ENCODE results near the gene COMT. TPM values are rescaled to one million over a fixed set of nuclear protein-coding genes. Genes with fewer than 3 reads are reported as not detected.

Gene COMT
- total and polyA plus RNA-seq, 2 experiments from 2014 or later = 29.6 to 29.8 TPM

DNA sequence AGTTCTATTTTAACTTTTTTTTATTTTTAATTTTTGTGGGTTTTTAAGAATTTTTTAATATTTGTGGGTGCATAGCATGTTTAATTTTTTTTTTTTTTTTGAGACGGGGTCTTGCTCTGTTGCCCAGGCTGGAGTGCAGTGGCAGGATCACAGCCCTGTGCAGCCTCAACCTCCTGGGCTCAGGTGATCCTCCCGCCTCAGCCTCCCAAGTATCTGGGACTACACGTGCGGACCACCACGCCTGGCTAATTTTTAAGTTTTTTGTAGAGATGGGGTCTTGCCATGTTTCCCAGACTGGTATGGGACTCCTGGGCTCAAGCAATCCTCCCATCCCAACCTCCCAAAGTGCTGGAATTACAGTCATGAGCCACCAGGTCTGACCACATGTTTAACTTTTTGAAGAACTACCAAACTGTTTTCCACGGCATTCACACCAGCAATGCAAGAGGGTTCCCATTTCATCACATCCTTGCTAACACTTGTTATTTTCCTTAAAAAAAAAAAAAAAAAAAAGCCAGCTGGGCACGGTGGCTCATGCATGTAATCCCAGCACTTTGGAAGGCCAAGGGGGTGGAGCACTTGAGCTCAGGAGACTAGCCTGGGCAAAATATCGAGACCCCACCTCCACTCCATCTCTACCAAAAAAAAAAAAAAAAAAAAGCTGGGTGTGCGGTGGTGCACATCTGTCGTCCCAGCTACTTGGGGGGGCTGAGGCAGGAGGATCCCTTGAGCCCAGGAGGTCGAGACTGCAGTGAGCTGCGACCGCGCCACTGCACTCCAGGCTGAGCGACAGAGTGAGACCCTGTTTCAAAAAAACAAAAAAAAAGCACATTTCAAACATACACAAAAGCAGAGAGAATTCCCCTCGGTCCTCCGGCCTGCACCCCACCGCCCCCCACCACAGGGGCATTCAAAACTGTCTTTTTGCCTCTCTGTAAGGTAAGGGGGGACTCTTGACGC lies 16.8 kb downstream of the COMT start (continued):
- TF ChIP-seq, protein P1, sequence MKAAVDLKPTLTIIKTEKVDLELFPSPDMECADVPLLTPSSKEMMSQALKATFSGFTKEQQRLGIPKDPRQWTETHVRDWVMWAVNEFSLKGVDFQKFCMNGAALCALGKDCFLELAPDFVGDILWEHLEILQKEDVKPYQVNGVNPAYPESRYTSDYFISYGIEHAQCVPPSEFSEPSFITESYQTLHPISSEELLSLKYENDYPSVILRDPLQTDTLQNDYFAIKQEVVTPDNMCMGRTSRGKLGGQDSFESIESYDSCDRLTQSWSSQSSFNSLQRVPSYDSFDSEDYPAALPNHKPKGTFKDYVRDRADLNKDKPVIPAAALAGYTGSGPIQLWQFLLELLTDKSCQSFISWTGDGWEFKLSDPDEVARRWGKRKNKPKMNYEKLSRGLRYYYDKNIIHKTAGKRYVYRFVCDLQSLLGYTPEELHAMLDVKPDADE (IDR thresholded peaks at IDR 0.05) = no peak
- TF ChIP-seq EZH2phosphoT487 (IDR thresholded peaks at IDR 0.05; ENCODE audit: unreplicated experiment) (no peak), POLR2AphosphoS5 (IDR thresholded peaks at IDR 0.05; ENCODE audit: low read depth) (no peak)

DNA sequence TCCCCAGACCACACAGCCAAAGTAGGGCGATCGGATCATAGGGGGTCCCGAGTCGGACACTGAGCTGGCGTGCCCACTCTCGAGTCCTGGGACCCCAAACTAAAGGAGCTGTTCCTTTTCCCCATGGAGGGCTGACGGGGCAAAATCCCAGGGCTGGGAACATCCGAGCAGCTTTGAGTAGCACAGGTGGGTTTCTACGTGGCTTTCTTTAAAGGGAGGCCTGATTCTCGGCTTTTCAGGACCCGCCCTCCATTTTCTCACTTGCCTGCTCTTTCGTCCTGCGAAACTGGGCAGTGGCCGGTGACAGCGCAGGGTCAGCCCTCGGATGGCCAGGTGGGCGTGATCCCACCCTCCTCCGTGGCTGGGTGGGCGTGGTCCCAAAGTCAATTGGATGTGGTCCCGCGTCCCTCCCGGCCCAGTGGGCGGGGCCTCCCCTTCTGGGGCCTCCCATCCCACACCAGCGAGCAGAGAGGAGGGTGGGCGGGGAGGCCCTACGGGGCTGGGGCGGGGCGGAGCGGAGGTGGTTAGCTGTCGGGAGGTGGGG lies 17.5 kb downstream of the COMT start:
- DNase-seq (ENCODE audit: low spot score) = peak; percentile 99
- peak; percentile 67 for TF ChIP-seq POLR2AphosphoS5 (IDR thresholded peaks at IDR 0.05; ENCODE audit: low read depth)
- TF ChIP-seq, protein P1 (IDR thresholded peaks at IDR 0.05) = no peak
- Mint-ChIP-seq H3K27me3 (ENCODE audit: insufficient read depth, low read depth, poor library complexity) (peaks cover 8% of the 10 kb centered on the region), H3K9me3 (no peaks in the 10 kb centered on the region; the same call in 2 of the 3 replicates), H3K36me3 (ENCODE audit: low read depth) (no peaks in the 10 kb centered on the region), H3K4me3 (peak overlapping the region; percentile 68), H3K27ac (peak overlapping the region; percentile 45; the same call in 1 of the 2 replicates), H3K4me1 (peaks cover 26% of the 10 kb centered on the region)
- Histone ChIP-seq H3K4me2 (peak overlapping the region; percentile 94), H3K4me3 (peak overlapping the region; percentile 66), H2AFZ (peak overlapping the region; percentile 91; the same call in 1 of the 2 replicates), H3K27me3 (ENCODE audit: insufficient read depth) (no peaks in the 10 kb centered on the region), H3K79me2 (replicated peaks; ENCODE audit: insufficient read depth) (no peaks in the 10 kb centered on the region), H3F3A (replicated peaks; ENCODE audit: low read depth) (peaks cover 4% of the 10 kb centered on the region; the same call in 1 of the 2 replicates), H3K4me1 (ENCODE audit: insufficient read depth) (peaks cover 14% of the 10 kb centered on the region), H3K36me3 (ENCODE audit: insufficient read depth) (no peaks in the 10 kb centered on the region), H4K20me1 (replicated peaks; ENCODE audit: insufficient read depth) (no peaks in the 10 kb centered on the region), H3K27ac (ENCODE audit: low read depth) (peak overlapping the region; percentile 66; the same call in 1 of the 2 replicates), H3K9me2 (ENCODE audit: insufficient read depth) (no peaks in the 10 kb centered on the region)
- ATAC-seq = peak; percentile 72

GRCh38 chr22:19959587-19960490 lies 18.3 kb downstream of the COMT start:
- Histone ChIP-seq H3K79me2 (replicated peaks; ENCODE audit: insufficient read depth) (no peaks in the 10 kb centered on the region), H3K27me3 (ENCODE audit: insufficient read depth) (no peaks in the 10 kb centered on the region), H3K4me3 (peak overlapping the region; percentile 40; the same call in 1 of the 2 replicates), H3K27ac (ENCODE audit: low read depth) (no peak overlapping the region), H3K4me1 (ENCODE audit: insufficient read depth) (peaks cover 14% of the 10 kb centered on the region), H3F3A (replicated peaks; ENCODE audit: low read depth) (peaks cover 4% of the 10 kb centered on the region; the same call in 1 of the 2 replicates), H4K20me1 (replicated peaks; ENCODE audit: insufficient read depth) (no peaks in the 10 kb centered on the region), H2AFZ (no peak overlapping the region), H3K9me2 (ENCODE audit: insufficient read depth) (no peaks in the 10 kb centered on the region), H3K4me2 (peak overlapping the region; percentile 69), H3K36me3 (ENCODE audit: insufficient read depth) (no peaks in the 10 kb centered on the region)
- no peaks in the 10 kb centered on the region; the same call in 2 of the 3 replicates for H3K9me3 Mint-ChIP-seq
- H3K4me3 Mint-ChIP-seq = peak overlapping the region; percentile 68
- TF ChIP-seq POLR2AphosphoS5 (IDR thresholded peaks at IDR 0.05; ENCODE audit: low read depth) = peak; percentile 44; the same call in 1 of the 2 replicates
- TF ChIP-seq CTCF (conservative IDR thresholded peaks at IDR 0.05; ENCODE audit: low read depth in 2 of 2) = no peak
- no peak; the same call in 2 of the 3 replicates for ATAC-seq
- peaks cover 8% of the 10 kb centered on the region for H3K27me3 Mint-ChIP-seq (ENCODE audit: insufficient read depth, low read depth, poor library complexity)
- H3K4me1 Mint-ChIP-seq = peaks cover 26% of the 10 kb centered on the region
- no peak for DNase-seq (ENCODE audit: low spot score)
- H3K27ac Mint-ChIP-seq = peak overlapping the region; percentile 59; the same call in 1 of the 2 replicates
- no peaks in the 10 kb centered on the region for H3K36me3 Mint-ChIP-seq (ENCODE audit: low read depth)

All from GM23338 (cell line).